B cell (primary cell): ENCODE results near the gene ZNF282.

Experiments used
- EZH2 ChIP-seq: IDR thresholded peaks from 2 replicates; pipeline ENCODE4 v1.6.1; 2012; ENCODE audit warnings: borderline replicate concordance, low read depth, mild to moderate bottlenecking, moderate library complexity, low read length; ENCODE audit not compliant: insufficient read depth, poor library complexity, severe bottlenecking
- TF ChIP-seq, protein P1 (sequence below): fragments of 200-600 bp; IDR thresholded peaks from one replicate; pipeline ENCODE4 v1.8.0; 2022; ENCODE audit warnings: antibody characterized with exemption, mild to moderate bottlenecking

DNA sequence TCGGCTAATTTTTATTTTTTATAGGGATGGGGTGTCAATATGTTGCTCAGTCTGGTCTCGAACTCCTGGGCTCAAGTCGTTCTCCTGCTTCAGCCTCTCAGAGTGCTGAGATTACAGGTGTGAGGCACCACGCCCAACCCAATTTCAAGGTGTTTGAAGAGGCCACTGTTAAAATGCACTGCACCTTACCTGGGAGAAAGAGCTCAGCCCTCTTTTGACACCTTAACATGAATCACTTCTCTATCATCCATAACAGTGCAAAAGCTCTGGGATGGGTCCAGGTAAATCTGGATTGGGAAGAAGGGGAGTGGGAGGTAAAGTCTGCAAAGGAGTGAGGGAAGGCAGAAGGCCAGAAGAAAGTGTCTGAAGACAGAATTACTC lies 557 bp upstream of the ZNF282 start:
- TF ChIP-seq, protein P1, sequence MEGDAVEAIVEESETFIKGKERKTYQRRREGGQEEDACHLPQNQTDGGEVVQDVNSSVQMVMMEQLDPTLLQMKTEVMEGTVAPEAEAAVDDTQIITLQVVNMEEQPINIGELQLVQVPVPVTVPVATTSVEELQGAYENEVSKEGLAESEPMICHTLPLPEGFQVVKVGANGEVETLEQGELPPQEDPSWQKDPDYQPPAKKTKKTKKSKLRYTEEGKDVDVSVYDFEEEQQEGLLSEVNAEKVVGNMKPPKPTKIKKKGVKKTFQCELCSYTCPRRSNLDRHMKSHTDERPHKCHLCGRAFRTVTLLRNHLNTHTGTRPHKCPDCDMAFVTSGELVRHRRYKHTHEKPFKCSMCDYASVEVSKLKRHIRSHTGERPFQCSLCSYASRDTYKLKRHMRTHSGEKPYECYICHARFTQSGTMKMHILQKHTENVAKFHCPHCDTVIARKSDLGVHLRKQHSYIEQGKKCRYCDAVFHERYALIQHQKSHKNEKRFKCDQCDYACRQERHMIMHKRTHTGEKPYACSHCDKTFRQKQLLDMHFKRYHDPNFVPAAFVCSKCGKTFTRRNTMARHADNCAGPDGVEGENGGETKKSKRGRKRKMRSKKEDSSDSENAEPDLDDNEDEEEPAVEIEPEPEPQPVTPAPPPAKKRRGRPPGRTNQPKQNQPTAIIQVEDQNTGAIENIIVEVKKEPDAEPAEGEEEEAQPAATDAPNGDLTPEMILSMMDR: no peak
- TF ChIP-seq EZH2: no peak
